A549 (cell line): ENCODE data around the gene TEX47. TPM values are rescaled to one million over a fixed set of nuclear protein-coding genes. Genes with fewer than 3 reads are reported as not detected.

Experiments
- ATAC-seq, 2 experiments: fragments of 200-7000 bp in 1 of 2; fragments of >200 bp in 1 of 2; cut with Nextera tagmentation in 1 of 2; cut with Tn5 transposase in 1 of 2; 3 replicates each; pipeline versions ENCODE4 v1.8.0 to v1.9.1; 2018 to 2020; ENCODE audit warnings: mild to moderate bottlenecking in 1 of 2, moderate library complexity in 1 of 2
- CTCF ChIA-PET: fragments of 300-600 bp; sonication (Branson Sonifier 250); formaldehyde crosslinking; extraction: SDS; loops from one replicate; lab custom pipeline; 2021; ENCODE audit warnings: antibody characterized with exemption, inconsistent platforms; lab: Yijun Ruan, JAX
- POLR2A ChIA-PET: fragments of 350-600 bp; formaldehyde crosslinking; extraction: SDS; loops from one replicate; lab custom pipeline; 2021; ENCODE audit warnings: antibody characterized with exemption, inconsistent platforms; lab: Yijun Ruan, JAX
- DNase-seq, 2 experiments: peaks; one replicate each; pipeline versions ENCODE4 v3.0.0 to v3.0.0-alpha.2; 2011 to 2016; ENCODE audit warnings: low read depth in 1 of 2, low spot score in 1 of 2
- FAIRE-seq: peaks from 2 replicates; lab custom pipeline; 2011; peaks lifted over from hg19 to GRCh38; lab: Jason Lieb, UNC
- H3K27ac ChIP-seq, 2 experiments: fragments of >200 bp; sonication (Bioruptor Twin); formaldehyde crosslinking; 3 replicates each; pipeline ENCODE4 v1.5.1; 2016 to 2017
- H3K4me1 ChIP-seq: fragments of >200 bp; sonication (Bioruptor Twin); formaldehyde crosslinking; 3 replicates; pipeline ENCODE4 v1.6.1; 2016
- H3K4me2 ChIP-seq: fragments of >200 bp; sonication (Bioruptor Twin); formaldehyde crosslinking; 3 replicates; pipeline ENCODE4 v1.6.1; 2016
- H3K4me3 ChIP-seq: fragments of >200 bp; sonication (Bioruptor Twin); formaldehyde crosslinking; 3 replicates; pipeline ENCODE4 v1.5.1; 2016
- H3K9me3 ChIP-seq: fragments of >200 bp; sonication (Bioruptor Twin); formaldehyde crosslinking; 3 replicates; pipeline ENCODE4 v1.6.1; 2016
- CHD4 ChIP-seq: fragments of 200-600 bp; sonication (generic); IDR thresholded peaks from 2 replicates; pipeline ENCODE4 v1.6.1; 2016; ENCODE audit warnings: antibody characterized with exemption, mild to moderate bottlenecking, borderline replicate concordance
- EHF ChIP-seq: fragments of 250-450 bp; sonication (Bioruptor Pico); IDR thresholded peaks from 2 replicates; pipeline ENCODE4 v1.5.0; 2020; ENCODE audit warnings: mild to moderate bottlenecking
- EP300 ChIP-seq, 2 experiments: fragments of >200 bp; sonication (Bioruptor Twin); formaldehyde crosslinking; IDR thresholded peaks; 2 replicates in 1 of 2; 3 replicates in 1 of 2; pipeline ENCODE4 v1.6.1; 2016 to 2017
- ESRRA ChIP-seq: fragments of 150-350 bp; IDR thresholded peaks from 2 replicates; pipeline ENCODE4 v1.6.1; 2014; ENCODE audit warnings: mild to moderate bottlenecking, low read length, borderline replicate concordance
- FOSB ChIP-seq: fragments of 250-450 bp; sonication (Bioruptor Pico); IDR thresholded peaks from 2 replicates; pipeline ENCODE4 v1.5.0; 2020; ENCODE audit warnings: mild to moderate bottlenecking, moderate library complexity
- FOXS1 ChIP-seq: fragments of 250-450 bp; sonication (Bioruptor Pico); IDR thresholded peaks from 2 replicates; pipeline ENCODE4 v1.5.0; 2020; ENCODE audit warnings: mild to moderate bottlenecking, moderate library complexity
- HDAC2 ChIP-seq: fragments of 200-600 bp; sonication (generic); IDR thresholded peaks from 2 replicates; pipeline ENCODE4 v1.6.1; 2016
- HMGXB4 ChIP-seq: fragments of 250-450 bp; sonication (Bioruptor Pico); IDR thresholded peaks from 2 replicates; pipeline ENCODE4 v1.5.0; 2021; ENCODE audit warnings: mild to moderate bottlenecking, moderate library complexity, borderline replicate concordance
- HOXA7 ChIP-seq: fragments of 250-450 bp; sonication (Bioruptor Pico); IDR thresholded peaks from 2 replicates; pipeline ENCODE4 v1.5.0; 2020; ENCODE audit warnings: mild to moderate bottlenecking, moderate library complexity
- JUN ChIP-seq, 2 experiments: fragments of >200 bp; sonication (Bioruptor Twin); formaldehyde crosslinking; IDR thresholded peaks; 2 replicates in 1 of 2; 3 replicates in 1 of 2; pipeline ENCODE4 v1.6.1; 2016 to 2017
- MAZ ChIP-seq: fragments of 150-350 bp; IDR thresholded peaks from 2 replicates; pipeline ENCODE4 v1.6.1; 2014; ENCODE audit warnings: antibody characterized with exemption, low read depth, low read length, borderline replicate concordance
- NFE2L2 ChIP-seq: fragments of 150-350 bp; conservative IDR thresholded peaks from 2 replicates; pipeline ENCODE4 v1.6.1; 2014; ENCODE audit warnings: low read length
- NPAS2 ChIP-seq: fragments of 250-450 bp; sonication (Bioruptor Pico); IDR thresholded peaks from 2 replicates; pipeline ENCODE4 v1.8.0; 2022; ENCODE audit warnings: mild to moderate bottlenecking, moderate library complexity, borderline replicate concordance
- RAD21 ChIP-seq, 2 experiments: fragments of >200 bp in 1 of 2; sonication (Bioruptor Twin) in 1 of 2; formaldehyde crosslinking in 1 of 2; IDR thresholded peaks in 1 of 2; conservative IDR thresholded peaks in 1 of 2; 2 replicates in 1 of 2; 3 replicates in 1 of 2; pipeline ENCODE4 v1.6.1; 2012 to 2018; ENCODE audit warnings: inconsistent platforms in 1 of 2
- RFX5 ChIP-seq: fragments of 450-650 bp; IDR thresholded peaks from 2 replicates; pipeline ENCODE4 v1.7.1; 2014; ENCODE audit warnings: antibody characterized with exemption, mild to moderate bottlenecking, moderate library complexity
- SMC3 ChIP-seq: fragments of >200 bp; sonication (Bioruptor Twin); formaldehyde crosslinking; IDR thresholded peaks from 3 replicates; pipeline ENCODE4 v1.6.1; 2018; ENCODE audit warnings: inconsistent platforms
- USF2 ChIP-seq: fragments of 450-650 bp; IDR thresholded peaks from 2 replicates; pipeline ENCODE4 v1.6.1; 2014; ENCODE audit warnings: antibody characterized with exemption
- ZFP36 ChIP-seq: fragments of 450-650 bp; IDR thresholded peaks from 2 replicates; pipeline ENCODE4 v1.6.1; 2014; ENCODE audit warnings: borderline replicate concordance; ENCODE audit not compliant: partially characterized antibody
- ZNF302 ChIP-seq: fragments of 250-450 bp; sonication (Bioruptor Pico); IDR thresholded peaks from 2 replicates; pipeline ENCODE4 v1.9.0; 2021; ENCODE audit warnings: inconsistent platforms, mild to moderate bottlenecking, moderate library complexity
- WGBS: methylation state at CpG from one replicate; pipeline ENCODE4 v1.1.6; 2017; ENCODE audit errors: missing lambda C conversion rate; 5-methylcytosine and 5-hydroxymethylcytosine counted together
- polyA plus RNA-seq, 4 experiments: library from polyadenylated mRNA; depleted of rRNA in 3 of 4; stranded (reverse); fragments of >200 nt; fragmentation: RNase III in 1 of 4; extraction: RNeasy Plus Mini Kit Qiagen cat#74134 plus additional on column Dnase treatment in 1 of 4; gene quantifications; 2 replicates in 3 of 4; 3 replicates in 1 of 4; pipeline ENCODE4 v1.2.3, GENCODE V29; 2011 to 2017
- TF ChIP-seq, protein P1 (sequence below): fragments of >200 bp; sonication (Bioruptor Twin); formaldehyde crosslinking; IDR thresholded peaks from 3 replicates; pipeline ENCODE4 v1.5.1; 2016
- TF ChIP-seq, protein P2 (sequence below): fragments of 150-350 bp; IDR thresholded peaks from 2 replicates; pipeline ENCODE4 v1.6.1; 2014; ENCODE audit warnings: low read depth, mild to moderate bottlenecking, low read length
- TF ChIP-seq, protein P3 (sequence below): fragments of >200 bp; sonication (Bioruptor Twin); formaldehyde crosslinking; IDR thresholded peaks from 2 replicates; pipeline ENCODE4 v1.6.1; 2016

TEX47 gene
- polyA plus RNA-seq, 2 of the 4 experiments (the other 2 are of a cell fraction) = not detected

- FAIRE-seq = no peak
- ATAC-seq = peak; percentile 62 to 66; a peak in 4 of 6 replicates
- H3K4me1 ChIP-seq = no peaks in the 10 kb centered on the region
- no peak overlapping the region for H3K4me2 ChIP-seq
- ChIA-PET POLR2A (no interaction called here), CTCF (interaction anchor here (1.0 kb wide), 1 partner anchor 1633 kb away, joined by 3 read pairs; no protein-coding TSS in a partner anchor)
- TF ChIP-seq SMC3 (peak; percentile 55), RAD21 (conservative IDR thresholded peaks at IDR 0.05 in 1 of 2, IDR thresholded peaks at IDR 0.05 in 1 of 2) (peak; percentile 34 to 43; a peak in 3 of 5 replicates), JUN (IDR thresholded peaks at IDR 0.05) (no peak), ESRRA (no peak)
- TF ChIP-seq, protein P1, sequence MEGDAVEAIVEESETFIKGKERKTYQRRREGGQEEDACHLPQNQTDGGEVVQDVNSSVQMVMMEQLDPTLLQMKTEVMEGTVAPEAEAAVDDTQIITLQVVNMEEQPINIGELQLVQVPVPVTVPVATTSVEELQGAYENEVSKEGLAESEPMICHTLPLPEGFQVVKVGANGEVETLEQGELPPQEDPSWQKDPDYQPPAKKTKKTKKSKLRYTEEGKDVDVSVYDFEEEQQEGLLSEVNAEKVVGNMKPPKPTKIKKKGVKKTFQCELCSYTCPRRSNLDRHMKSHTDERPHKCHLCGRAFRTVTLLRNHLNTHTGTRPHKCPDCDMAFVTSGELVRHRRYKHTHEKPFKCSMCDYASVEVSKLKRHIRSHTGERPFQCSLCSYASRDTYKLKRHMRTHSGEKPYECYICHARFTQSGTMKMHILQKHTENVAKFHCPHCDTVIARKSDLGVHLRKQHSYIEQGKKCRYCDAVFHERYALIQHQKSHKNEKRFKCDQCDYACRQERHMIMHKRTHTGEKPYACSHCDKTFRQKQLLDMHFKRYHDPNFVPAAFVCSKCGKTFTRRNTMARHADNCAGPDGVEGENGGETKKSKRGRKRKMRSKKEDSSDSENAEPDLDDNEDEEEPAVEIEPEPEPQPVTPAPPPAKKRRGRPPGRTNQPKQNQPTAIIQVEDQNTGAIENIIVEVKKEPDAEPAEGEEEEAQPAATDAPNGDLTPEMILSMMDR = peak; percentile 56
- H3K27ac ChIP-seq = no peak overlapping the region
- H3K9me3 ChIP-seq = no peaks in the 10 kb centered on the region
- 3% methylated on average over 2 of the region's 2 CpGs for WGBS
- no peak overlapping the region for H3K4me3 ChIP-seq
- peak; percentile 4 to 27 for DNase-seq
These were observed 6.0 kb downstream of the TEX47 start for GRCh38 chr7:88789480-88790064.

GRCh38 chr7:88787777-88788176 lies 7.8 kb downstream of the TEX47 start:
- ATAC-seq = no peak
- CTCF ChIA-PET = no interaction called here
- Histone ChIP-seq H3K4me2 (no peak overlapping the region), H3K4me1 (no peaks in the 10 kb centered on the region), H3K27ac (no peak overlapping the region), H3K9me3 (no peaks in the 10 kb centered on the region), H3K4me3 (no peak overlapping the region)
- WGBS = 22% methylated on average over 2 of the region's 2 CpGs
- TF ChIP-seq, protein P2, sequence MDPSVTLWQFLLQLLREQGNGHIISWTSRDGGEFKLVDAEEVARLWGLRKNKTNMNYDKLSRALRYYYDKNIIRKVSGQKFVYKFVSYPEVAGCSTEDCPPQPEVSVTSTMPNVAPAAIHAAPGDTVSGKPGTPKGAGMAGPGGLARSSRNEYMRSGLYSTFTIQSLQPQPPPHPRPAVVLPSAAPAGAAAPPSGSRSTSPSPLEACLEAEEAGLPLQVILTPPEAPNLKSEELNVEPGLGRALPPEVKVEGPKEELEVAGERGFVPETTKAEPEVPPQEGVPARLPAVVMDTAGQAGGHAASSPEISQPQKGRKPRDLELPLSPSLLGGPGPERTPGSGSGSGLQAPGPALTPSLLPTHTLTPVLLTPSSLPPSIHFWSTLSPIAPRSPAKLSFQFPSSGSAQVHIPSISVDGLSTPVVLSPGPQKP = no peak
- TF ChIP-seq CHD4 = no peak
- TF ChIP-seq, protein P3, sequence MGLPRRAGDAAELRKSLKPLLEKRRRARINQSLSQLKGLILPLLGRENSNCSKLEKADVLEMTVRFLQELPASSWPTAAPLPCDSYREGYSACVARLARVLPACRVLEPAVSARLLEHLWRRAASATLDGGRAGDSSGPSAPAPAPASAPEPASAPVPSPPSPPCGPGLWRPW = no peak
- no peak for TF ChIP-seq HOXA7 (CRISPR knock-in tag)
- TF ChIP-seq USF2 = no peak
- TF ChIP-seq EP300 (IDR thresholded peaks at IDR 0.05) = no peak
- no peak for TF ChIP-seq HMGXB4 (CRISPR knock-in tag)
- TF ChIP-seq FOSB (CRISPR knock-in tag) = no peak
- no peak for TF ChIP-seq NPAS2 (CRISPR knock-in tag)
- TF ChIP-seq ZFP36 = no peak
- TF ChIP-seq ESRRA = no peak
- no peak for DNase-seq
- no peak for FAIRE-seq
- POLR2A ChIA-PET = no interaction called here

DNA sequence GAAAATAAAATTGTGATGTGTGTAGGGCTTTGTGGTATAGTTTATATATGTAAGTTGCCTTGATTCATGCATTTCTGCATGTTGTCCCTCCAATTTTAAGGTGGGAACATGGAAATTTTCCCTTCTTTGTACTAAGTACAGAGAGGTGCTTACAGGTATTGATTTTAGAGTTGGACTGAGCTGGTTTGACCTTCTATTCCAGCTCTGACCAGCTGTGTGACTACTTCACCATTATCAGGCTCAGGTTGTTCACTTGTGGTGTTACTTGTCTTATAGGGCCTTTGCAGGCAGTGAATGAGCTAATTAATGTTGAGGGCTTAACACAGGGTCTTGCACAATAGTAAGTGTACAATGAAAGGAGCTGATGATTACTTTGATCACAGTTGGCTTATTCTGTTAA lies 19.7 kb downstream of the TEX47 start:
- ChIA-PET CTCF (no interaction called here), POLR2A (no interaction called here)
- no peak for ATAC-seq
- H3K4me1 ChIP-seq = no peaks in the 10 kb centered on the region
- H3K9me3 ChIP-seq = no peaks in the 10 kb centered on the region
- no peak for DNase-seq
- H3K27ac ChIP-seq = no peak overlapping the region
- no peak overlapping the region for H3K4me3 ChIP-seq
- TF ChIP-seq RFX5 = no peak
- TF ChIP-seq NFE2L2 = no peak
- no peak for TF ChIP-seq MAZ
- no peak for TF ChIP-seq ZNF302 (CRISPR knock-in tag)
- TF ChIP-seq EP300 (IDR thresholded peaks at IDR 0.05) = no peak
- no peak for TF ChIP-seq HDAC2
- TF ChIP-seq HOXA7 (CRISPR knock-in tag) = no peak
- TF ChIP-seq EHF (CRISPR knock-in tag) = no peak
- no peak for TF ChIP-seq FOXS1 (CRISPR knock-in tag)
- H3K4me2 ChIP-seq = no peak overlapping the region
- FAIRE-seq = no peak
